Neural progenitor cell (in vitro differentiated cells): ENCODE results near the gene CNTNAP2. TPM values are rescaled to one million over a fixed set of nuclear protein-coding genes. Genes with fewer than 3 reads are reported as not detected.

Experiments
- DNase-seq: peaks from one replicate; pipeline ENCODE4 v3.0.0-alpha.2; 2016; ENCODE audit warnings: low spot score
- H2AFZ ChIP-seq: fragments of 200-600 bp; sonication (generic); replicated peaks from 2 replicates; pipeline ENCODE4 v1.6.1; 2016; ENCODE audit warnings: antibody characterized with exemption
- H3F3A ChIP-seq: fragments of 200-600 bp; sonication (generic); 2 replicates; pipeline ENCODE4 v1.6.1; 2016; ENCODE audit warnings: antibody characterized with exemption, low read depth
- H3K27ac ChIP-seq: fragments of 200-600 bp; sonication (generic); 2 replicates; pipeline ENCODE4 v1.5.1; 2016; ENCODE audit warnings: mild to moderate bottlenecking
- H3K27me3 ChIP-seq: fragments of 200-600 bp; sonication (generic); 2 replicates; pipeline ENCODE4 v1.6.1; 2016; ENCODE audit warnings: mild to moderate bottlenecking, moderate library complexity
- H3K36me3 ChIP-seq: fragments of 200-600 bp; sonication (generic); 2 replicates; pipeline ENCODE4 v1.5.1; 2016
- H3K4me1 ChIP-seq: fragments of 200-600 bp; sonication (generic); 2 replicates; pipeline ENCODE4 v1.6.1; 2016; ENCODE audit warnings: mixed run types
- H3K4me2 ChIP-seq: fragments of 200-600 bp; sonication (generic); 2 replicates; pipeline ENCODE4 v1.6.1; 2016
- H3K4me3 ChIP-seq: fragments of 200-600 bp; sonication (generic); 2 replicates; pipeline ENCODE4 v1.5.1; 2016
- H3K79me2 ChIP-seq: fragments of 200-600 bp; sonication (generic); 2 replicates; pipeline ENCODE4 v1.6.1; 2016; ENCODE audit warnings: low read depth
- H3K9ac ChIP-seq: fragments of 200-600 bp; sonication (generic); 2 replicates; pipeline ENCODE4 v1.6.1; 2016
- H3K9me3 ChIP-seq: fragments of 200-600 bp; sonication (generic); 2 replicates; pipeline ENCODE4 v1.5.1; 2016; ENCODE audit warnings: low read depth
- H4K20me1 ChIP-seq: fragments of 200-600 bp; sonication (generic); 2 replicates; pipeline ENCODE4 v1.6.1; 2016; ENCODE audit warnings: low read depth
- H3K27ac Mint-ChIP-seq: 3 replicates; pipeline ENCODE4 v1.8.0; 2021; ENCODE audit warnings: mixed read lengths
- H3K27me3 Mint-ChIP-seq: 2 replicates; pipeline ENCODE4 v1.8.0; 2022; ENCODE audit warnings: low read depth, mild to moderate bottlenecking, inconsistent platforms, moderate library complexity, mixed read lengths; ENCODE audit not compliant: insufficient read depth
- H3K36me3 Mint-ChIP-seq: 3 replicates; pipeline ENCODE4 v1.8.0; 2021; ENCODE audit warnings: mixed read lengths
- H3K4me1 Mint-ChIP-seq: 3 replicates; pipeline ENCODE4 v1.8.0; 2021; ENCODE audit warnings: mixed read lengths
- H3K4me3 Mint-ChIP-seq: 3 replicates; pipeline ENCODE4 v1.8.0; 2021; ENCODE audit warnings: mild to moderate bottlenecking, moderate library complexity, mixed read lengths
- H3K9me3 Mint-ChIP-seq: 3 replicates; pipeline ENCODE4 v1.8.0; 2020; ENCODE audit warnings: mixed read lengths
- EZH2 ChIP-seq: fragments of 200-600 bp; sonication (generic); IDR thresholded peaks from 2 replicates; pipeline ENCODE4 v1.6.1; 2017; ENCODE audit warnings: antibody characterized with exemption, mild to moderate bottlenecking, moderate library complexity
- EZH2phosphoT487 ChIP-seq: fragments of 200-600 bp; sonication (generic); IDR thresholded peaks from 2 replicates; pipeline ENCODE4 v1.6.1; 2017; ENCODE audit warnings: antibody characterized with exemption
- total RNA-seq: library from RNA; depleted of rRNA; stranded (reverse); fragments of >200 nt; gene quantifications from 2 replicates; pipeline ENCODE4 v1.2.3, GENCODE V29; 2015; ENCODE audit warnings: low replicate concordance
- TF ChIP-seq, protein P1 (sequence below): fragments of 200-600 bp; sonication (generic); IDR thresholded peaks from 2 replicates; pipeline ENCODE4 v1.5.1; 2017; ENCODE audit warnings: antibody characterized with exemption, mild to moderate bottlenecking

Gene CNTNAP2
- total RNA-seq, 1 donor from 2014 or later, result 126 TPM

DNA sequence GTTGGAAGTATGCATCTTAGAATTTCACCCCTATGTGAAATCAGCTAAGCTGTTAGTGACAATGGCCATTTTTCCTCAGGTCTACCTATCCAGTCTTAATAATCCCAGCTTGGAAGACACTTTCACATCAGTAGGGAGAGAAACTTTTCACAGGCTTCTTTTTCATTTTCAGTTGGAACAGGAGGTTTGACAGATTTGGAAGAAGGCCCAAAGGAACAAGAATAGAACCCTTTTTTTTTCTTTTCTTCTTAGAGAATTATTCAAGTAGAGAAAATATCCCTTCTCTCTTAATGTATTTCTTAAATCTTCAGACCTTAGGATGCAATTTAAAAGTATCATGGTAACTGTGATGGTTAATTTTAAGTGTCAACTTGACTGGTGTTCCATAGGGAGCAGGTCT lies 2063.5 kb downstream of the CNTNAP2 start:
- Histone ChIP-seq H2AFZ (no peak overlapping the region), H3K4me3 (no peak overlapping the region), H3K27ac (no peak overlapping the region), H3K9ac (no peak overlapping the region), H4K20me1 (no peaks in the 10 kb centered on the region), H3K4me2 (no peak overlapping the region), H3K9me3 (no peaks in the 10 kb centered on the region), H3K79me2 (no peaks in the 10 kb centered on the region), H3K36me3 (no peaks in the 10 kb centered on the region), H3F3A (no peaks in the 10 kb centered on the region), H3K4me1 (no peaks in the 10 kb centered on the region), H3K27me3 (no peaks in the 10 kb centered on the region)
- TF ChIP-seq EZH2phosphoT487 (no peak), EZH2 (no peak)
- TF ChIP-seq, protein P1, sequence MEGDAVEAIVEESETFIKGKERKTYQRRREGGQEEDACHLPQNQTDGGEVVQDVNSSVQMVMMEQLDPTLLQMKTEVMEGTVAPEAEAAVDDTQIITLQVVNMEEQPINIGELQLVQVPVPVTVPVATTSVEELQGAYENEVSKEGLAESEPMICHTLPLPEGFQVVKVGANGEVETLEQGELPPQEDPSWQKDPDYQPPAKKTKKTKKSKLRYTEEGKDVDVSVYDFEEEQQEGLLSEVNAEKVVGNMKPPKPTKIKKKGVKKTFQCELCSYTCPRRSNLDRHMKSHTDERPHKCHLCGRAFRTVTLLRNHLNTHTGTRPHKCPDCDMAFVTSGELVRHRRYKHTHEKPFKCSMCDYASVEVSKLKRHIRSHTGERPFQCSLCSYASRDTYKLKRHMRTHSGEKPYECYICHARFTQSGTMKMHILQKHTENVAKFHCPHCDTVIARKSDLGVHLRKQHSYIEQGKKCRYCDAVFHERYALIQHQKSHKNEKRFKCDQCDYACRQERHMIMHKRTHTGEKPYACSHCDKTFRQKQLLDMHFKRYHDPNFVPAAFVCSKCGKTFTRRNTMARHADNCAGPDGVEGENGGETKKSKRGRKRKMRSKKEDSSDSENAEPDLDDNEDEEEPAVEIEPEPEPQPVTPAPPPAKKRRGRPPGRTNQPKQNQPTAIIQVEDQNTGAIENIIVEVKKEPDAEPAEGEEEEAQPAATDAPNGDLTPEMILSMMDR, result no peak
- Mint-ChIP-seq H3K27ac (no peak overlapping the region), H3K4me3 (no peak overlapping the region), H3K36me3 (no peaks in the 10 kb centered on the region), H3K27me3 (no peaks in the 10 kb centered on the region), H3K9me3 (no peaks in the 10 kb centered on the region), H3K4me1 (peaks cover 2% of the 10 kb centered on the region)
- no peak for DNase-seq

DNA sequence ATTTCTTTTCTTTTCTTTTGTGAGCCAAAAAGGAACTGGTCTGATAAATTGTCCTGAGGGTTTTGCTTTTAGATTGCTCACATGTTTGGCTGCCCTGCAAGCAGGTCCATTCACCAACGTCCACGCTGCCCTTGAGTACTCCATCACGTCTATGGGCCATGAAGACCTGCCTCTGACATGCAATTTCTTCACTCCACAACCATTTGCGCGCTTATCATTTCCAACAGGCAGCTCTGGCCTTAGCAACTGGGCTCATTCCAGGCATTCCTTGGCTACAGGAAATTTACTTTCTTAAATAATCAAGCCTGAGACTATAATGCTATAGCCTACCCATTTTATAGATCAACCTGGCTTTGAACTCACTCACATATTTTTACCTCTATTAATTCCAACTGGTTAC lies 2065.7 kb downstream of the CNTNAP2 start:
- Histone ChIP-seq H3K27ac (no peak overlapping the region), H3K4me1 (no peaks in the 10 kb centered on the region), H3K27me3 (no peaks in the 10 kb centered on the region), H3F3A (no peaks in the 10 kb centered on the region), H3K9me3 (no peaks in the 10 kb centered on the region), H4K20me1 (no peaks in the 10 kb centered on the region), H2AFZ (no peak overlapping the region), H3K36me3 (no peaks in the 10 kb centered on the region), H3K79me2 (no peaks in the 10 kb centered on the region), H3K9ac (no peak overlapping the region), H3K4me2 (no peak overlapping the region), H3K4me3 (no peak overlapping the region)
- no peak overlapping the region for H3K27ac Mint-ChIP-seq
- no peak overlapping the region for H3K4me3 Mint-ChIP-seq
- H3K27me3 Mint-ChIP-seq, result no peaks in the 10 kb centered on the region
- TF ChIP-seq, protein P1, result no peak
- TF ChIP-seq EZH2, result no peak
- no peak for TF ChIP-seq EZH2phosphoT487
- no peaks in the 10 kb centered on the region for H3K36me3 Mint-ChIP-seq
- peaks cover 7% of the 10 kb centered on the region for H3K4me1 Mint-ChIP-seq
- H3K9me3 Mint-ChIP-seq, result no peaks in the 10 kb centered on the region
- DNase-seq, result no peak

DNA sequence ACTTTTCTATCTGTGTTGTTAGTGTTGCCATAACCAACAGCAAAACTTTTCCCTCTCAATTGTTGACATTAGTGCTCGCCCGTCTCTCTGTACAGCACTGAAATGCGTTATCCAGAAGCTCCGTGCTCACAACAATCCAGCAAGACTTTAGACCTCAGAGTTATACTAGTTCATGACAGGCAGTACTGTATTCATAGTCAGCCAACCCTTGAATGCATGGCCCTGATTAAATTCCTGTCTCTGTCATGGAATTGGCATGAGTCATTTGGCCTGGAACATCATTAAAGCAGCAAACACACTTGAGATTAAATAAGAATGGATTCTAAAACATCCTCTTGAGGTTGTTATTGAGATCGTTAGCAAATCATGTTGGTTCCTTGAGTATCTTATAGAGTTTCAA lies 2068.4 kb downstream of the CNTNAP2 start:
- H3K27me3 Mint-ChIP-seq, result no peaks in the 10 kb centered on the region
- no peak overlapping the region for H3K27ac Mint-ChIP-seq
- no peaks in the 10 kb centered on the region for H3K36me3 Mint-ChIP-seq
- no peak for DNase-seq
- no peaks in the 10 kb centered on the region for H3K27me3 ChIP-seq
- H3K9me3 ChIP-seq, result no peaks in the 10 kb centered on the region
- H3F3A ChIP-seq, result no peaks in the 10 kb centered on the region
- no peak overlapping the region for H3K4me3 Mint-ChIP-seq
- peaks cover 7% of the 10 kb centered on the region for H3K4me1 Mint-ChIP-seq
- no peaks in the 10 kb centered on the region for H3K4me1 ChIP-seq
- H3K9ac ChIP-seq, result no peak overlapping the region
- H3K36me3 ChIP-seq, result no peaks in the 10 kb centered on the region
- no peak overlapping the region for H3K4me2 ChIP-seq
- H3K79me2 ChIP-seq, result no peaks in the 10 kb centered on the region
- no peak for TF ChIP-seq EZH2
- TF ChIP-seq, protein P1, result no peak
- TF ChIP-seq EZH2phosphoT487, result no peak
- H2AFZ ChIP-seq, result no peak overlapping the region
- H3K27ac ChIP-seq, result no peak overlapping the region
- no peaks in the 10 kb centered on the region for H3K9me3 Mint-ChIP-seq
- no peak overlapping the region for H3K4me3 ChIP-seq
- H4K20me1 ChIP-seq, result no peaks in the 10 kb centered on the region
